ENCODE results near the gene AGAP1. TPM values are rescaled to one million over a fixed set of nuclear protein-coding genes. Genes with fewer than 3 reads are reported as not detected.

Gene AGAP1
- total RNA-seq, 4 donors from 2014 or later, result 13.7 to 18.5 (median 17.1) TPM

DNA sequence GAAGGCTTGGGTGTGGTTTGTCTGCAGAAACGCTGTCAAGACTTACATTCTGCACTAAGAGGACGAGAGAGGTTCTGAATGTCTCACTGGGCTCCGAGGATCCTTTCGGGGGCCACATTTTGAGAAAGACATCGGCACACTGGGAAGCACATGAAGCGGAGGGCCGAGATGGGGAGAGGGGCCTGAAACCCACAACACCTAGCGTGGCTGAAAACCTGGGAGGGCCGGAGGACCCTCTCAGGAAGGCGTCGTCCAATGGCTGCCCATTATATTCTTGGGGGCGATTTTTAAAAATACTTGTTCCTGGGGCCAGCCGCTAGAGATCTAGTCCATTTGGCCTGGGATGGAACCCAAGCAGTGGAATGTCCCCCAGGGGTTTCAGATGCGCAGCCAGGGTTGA, 444.8 kb downstream of the AGAP1 start:
- 89 to 96% methylated on average over 14 of the region's 14 CpGs for WGBS, 2 donors
- peak in 1 of 2 donors; percentile 54 for DNase-seq (ENCODE audit: low spot score in 2 of 2)

DNA sequence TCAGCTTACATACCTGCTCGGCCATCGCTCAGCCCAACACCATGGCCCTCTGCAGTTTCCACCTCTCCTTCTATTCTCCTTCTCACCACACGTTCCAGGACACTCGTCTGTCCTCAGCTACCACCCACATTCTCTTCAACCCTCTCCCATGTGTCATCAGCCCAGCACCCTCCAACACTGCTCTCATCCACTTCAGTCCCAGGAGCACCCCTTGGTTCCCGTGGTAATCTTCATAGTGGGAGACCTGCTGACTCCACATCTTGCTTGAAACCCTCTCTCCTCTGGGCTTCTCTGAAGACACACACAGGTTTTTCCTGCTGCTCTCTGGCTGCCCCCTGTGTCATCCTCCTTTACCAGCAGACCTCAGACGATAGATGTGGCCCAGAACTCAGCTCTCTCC, 445.6 kb downstream of the AGAP1 start:
- no peak for TF ChIP-seq POLR2A (IDR thresholded peaks at IDR 0.05)
- TF ChIP-seq CTCF (IDR thresholded peaks at IDR 0.05), result no peak
- H3K4me3 ChIP-seq (ENCODE audit: low read depth, poor library complexity, severe bottlenecking), result no peak overlapping the region
- whole genome bisulfite sequencing, 2 donors, result 84 to 94% methylated on average over 6 of the region's 6 CpGs
- intact Hi-C loops (cut with DNase I; ENCODE audit: low total_unique reads), result no loop called here
- DNase-seq (ENCODE audit: low spot score in 2 of 2), result no peak

More for the DNA sequence above, 444.8 kb downstream of the AGAP1 start:
- no peak overlapping the region for H3K4me3 ChIP-seq (ENCODE audit: low read depth, poor library complexity, severe bottlenecking)
- no peak for TF ChIP-seq POLR2A (IDR thresholded peaks at IDR 0.05)
- no peak for TF ChIP-seq CTCF (IDR thresholded peaks at IDR 0.05)
- intact Hi-C loops (cut with DNase I; ENCODE audit: low total_unique reads), result no loop called here

DNA sequence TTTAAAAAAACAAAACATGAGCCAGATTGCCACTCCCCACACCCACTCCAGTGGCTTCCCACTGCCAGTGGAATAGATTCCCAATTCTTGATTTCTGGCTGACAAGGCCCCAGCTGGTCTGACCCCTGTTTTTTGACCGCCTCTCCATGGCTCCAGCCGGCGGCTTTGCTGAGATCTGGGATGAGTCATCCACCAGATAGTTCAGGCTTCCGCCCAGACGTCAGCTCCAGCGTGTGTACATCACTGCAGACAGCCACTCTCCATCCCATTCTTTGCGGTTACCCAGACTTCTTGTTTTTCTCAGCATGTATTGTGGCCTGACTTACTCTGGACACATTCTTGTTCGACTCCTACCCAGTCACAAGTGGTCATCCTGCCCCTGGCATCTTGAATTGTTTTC, 446.5 kb downstream of the AGAP1 start:
- 68 to 74% methylated on average over 8 of the region's 8 CpGs for WGBS, 2 donors
- intact Hi-C loops (cut with DNase I; ENCODE audit: low total_unique reads), result no loop called here
- TF ChIP-seq CTCF (IDR thresholded peaks at IDR 0.05) (no peak), POLR2A (IDR thresholded peaks at IDR 0.05) (no peak)
- DNase-seq (ENCODE audit: low spot score in 2 of 2), result peak; percentile 18 to 86
- H3K4me3 ChIP-seq (ENCODE audit: low read depth, poor library complexity, severe bottlenecking), result no peak overlapping the region

DNA sequence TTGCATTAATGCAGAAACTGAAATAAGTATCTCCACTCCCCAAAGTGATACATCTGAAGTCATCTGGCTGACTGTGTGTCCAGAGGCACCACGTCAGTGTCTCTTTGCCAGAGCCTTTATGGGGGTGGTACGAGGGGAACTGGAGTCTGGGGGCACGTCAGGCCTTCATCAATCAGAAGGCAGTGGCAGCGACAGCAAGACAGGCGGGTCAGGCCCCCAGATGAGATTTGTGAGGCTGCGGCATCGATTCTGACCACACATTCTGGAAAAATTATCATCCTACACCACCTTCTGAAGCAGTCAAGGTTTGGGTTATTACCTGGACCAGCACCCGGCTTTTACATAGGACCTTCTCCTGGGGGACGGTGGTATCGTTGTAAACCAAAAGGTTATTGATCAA, 450.7 kb downstream of the AGAP1 start:
- TF ChIP-seq POLR2A (IDR thresholded peaks at IDR 0.05) (no peak), CTCF (IDR thresholded peaks at IDR 0.05) (no peak)
- DNase-seq (ENCODE audit: low spot score in 2 of 2), result no peak
- WGBS, 2 donors, result 93 to 96% methylated on average over 10 of the region's 10 CpGs
- intact Hi-C loops (cut with DNase I; ENCODE audit: low total_unique reads), result no loop called here
- H3K4me3 ChIP-seq (ENCODE audit: low read depth, poor library complexity, severe bottlenecking), result no peak overlapping the region

GRCh38 chr2:235945608-235946140, 451.8 kb downstream of the AGAP1 start:
- 84 to 85% methylated on average over 11 of the region's 11 CpGs for WGBS, 2 donors
- intact Hi-C loops (cut with DNase I; ENCODE audit: low total_unique reads), result no loop called here
- no peak for DNase-seq (ENCODE audit: low spot score in 2 of 2)

More at GRCh38 chr2:235945608-235946140, 451.8 kb downstream of the AGAP1 start:
- no peak for TF ChIP-seq POLR2A (IDR thresholded peaks at IDR 0.05)
- TF ChIP-seq CTCF (IDR thresholded peaks at IDR 0.05), result no peak
- H3K4me3 ChIP-seq (ENCODE audit: low read depth, poor library complexity, severe bottlenecking), result no peak overlapping the region
